Activated effector memory CD4-positive, alpha-beta T cell treated with Interleukin-2 at 50 U/mL for 16 hours (primary cell): ENCODE measurements around the gene EXPH5.
"Not testable (repeated sequence)": the region's sequence is repeated elsewhere in the genome, so short reads cannot be mapped to it uniquely, and the experiment has no call there.

Source experiments
- DNase-seq: peaks from one replicate; pipeline ENCODE4 v3.0.0-alpha.2; 2020

The EXPH5 gene

DNA sequence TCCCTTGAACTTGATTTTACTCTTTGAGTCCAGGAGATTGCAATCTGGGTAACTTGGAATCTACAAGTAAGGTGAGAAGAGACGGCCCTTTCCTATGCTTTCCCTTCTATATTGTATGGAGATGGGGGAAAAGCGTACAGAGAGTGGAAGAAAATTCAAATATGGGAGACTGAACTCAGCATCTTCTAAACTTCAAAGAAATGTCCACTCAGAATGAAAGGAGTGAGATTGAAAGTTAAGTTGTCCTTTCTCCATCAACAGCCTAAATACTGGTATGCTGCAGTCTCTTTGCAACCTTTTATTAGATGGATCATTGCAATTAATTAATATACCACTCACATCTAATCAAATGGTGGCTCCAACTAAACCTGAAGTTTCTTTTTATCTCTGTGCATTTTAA, 6.4 kb upstream of the EXPH5 start:
- DNase-seq: no peak

DNA sequence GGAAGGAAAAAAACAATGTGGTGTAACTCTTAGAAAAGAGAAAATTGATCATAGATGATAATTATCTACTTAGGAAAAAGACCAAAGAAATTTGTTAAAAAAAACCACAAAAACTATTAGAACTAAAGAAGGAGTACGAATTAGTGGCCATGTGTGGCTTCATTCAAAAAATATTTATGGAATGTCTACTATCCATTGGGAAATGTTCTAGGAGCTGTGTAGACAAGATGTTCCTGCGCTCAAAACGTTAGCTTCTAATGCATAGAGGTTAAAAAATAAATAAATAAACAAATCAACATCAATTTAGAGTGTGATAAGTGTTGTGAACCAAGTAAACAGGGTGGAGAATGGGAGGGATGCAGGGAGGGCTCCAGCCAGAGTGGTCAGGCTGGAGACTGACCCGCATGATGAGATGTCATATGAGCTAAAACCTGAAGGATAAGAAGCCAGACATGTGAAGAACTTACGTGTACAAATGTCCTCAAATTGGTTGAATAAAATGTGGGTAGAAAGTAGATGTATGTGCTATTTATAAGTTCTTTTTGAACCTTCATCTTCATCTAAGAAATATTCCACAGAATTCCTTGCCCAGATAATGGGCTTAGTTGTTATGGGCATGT, 4.3 kb upstream of the EXPH5 start:
- no peak for DNase-seq

DNA sequence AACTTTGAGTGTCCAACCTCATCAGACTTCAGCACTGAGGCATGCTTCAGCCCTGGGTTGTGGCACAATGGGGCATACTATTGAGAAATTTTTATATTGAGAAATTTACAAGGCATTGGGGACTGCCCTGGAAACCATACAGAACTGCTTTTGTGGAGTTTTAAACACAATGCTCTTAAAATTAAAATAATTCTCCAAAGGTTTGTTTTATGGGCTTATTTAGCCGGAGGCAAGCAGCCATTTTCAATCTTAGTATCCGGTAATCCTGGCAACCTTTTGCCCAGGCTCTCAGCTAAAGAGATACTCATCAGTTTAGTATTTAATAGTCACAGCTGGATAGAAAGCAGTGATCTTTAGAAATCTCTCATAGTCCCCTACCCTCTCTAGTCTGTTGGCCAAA, 3.1 kb upstream of the EXPH5 start:
- DNase-seq: no peak

DNA sequence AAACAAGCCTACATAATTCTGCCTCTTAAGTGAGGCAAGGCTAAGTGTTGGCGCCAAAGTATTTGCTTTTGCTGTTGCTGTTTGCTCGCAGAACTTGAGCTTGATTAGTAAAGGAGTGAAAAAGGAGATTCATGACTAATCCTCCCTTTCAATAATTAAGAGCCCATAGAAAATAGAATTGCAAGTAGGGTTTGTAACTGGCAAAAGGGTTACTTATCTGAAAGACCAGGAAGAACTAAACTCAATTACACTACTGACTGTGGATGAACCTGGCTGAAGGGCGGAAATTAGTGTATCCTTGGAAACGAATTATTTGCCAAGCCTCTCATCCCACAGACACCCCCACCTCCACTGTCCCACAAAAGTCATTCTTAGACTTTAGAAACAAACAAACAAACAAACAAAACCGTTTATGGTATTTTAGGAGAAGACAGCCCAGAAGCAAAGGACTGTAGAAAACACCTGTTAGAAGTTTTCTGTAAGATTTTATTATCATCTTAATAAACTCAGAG, 411 bp upstream of the EXPH5 start:
- no peak for DNase-seq

DNA sequence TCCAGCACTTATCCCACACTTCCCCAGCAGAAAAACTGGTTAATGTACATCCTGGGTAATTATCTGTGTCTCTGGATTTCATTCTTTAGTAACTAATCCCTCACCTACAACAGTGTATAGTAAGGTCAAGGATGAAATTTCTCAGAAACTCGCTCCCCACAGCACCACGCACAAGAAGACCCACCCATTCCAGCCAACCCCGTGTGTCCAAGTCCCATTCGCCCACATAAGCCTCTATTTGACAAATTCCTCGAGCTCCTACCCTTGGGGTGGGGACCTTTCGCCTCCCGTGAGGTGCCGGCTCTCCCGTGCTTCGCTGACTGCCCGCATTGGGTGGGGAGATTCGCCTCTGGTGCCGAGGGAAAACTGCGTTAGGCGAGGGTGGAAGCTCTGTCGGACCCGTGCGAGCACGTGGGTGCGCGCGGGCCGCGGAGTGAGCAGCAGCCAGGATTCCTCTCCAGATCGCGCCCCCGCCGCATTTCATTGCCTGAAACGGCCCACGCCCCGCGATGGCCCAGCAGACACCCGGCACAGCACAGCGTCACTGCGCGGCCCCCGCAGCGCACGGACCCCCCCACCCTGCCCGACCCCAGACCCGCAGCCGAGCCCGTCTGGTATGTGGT, 866 bp downstream of the EXPH5 start:
- DNase-seq: peak; percentile 12

DNA sequence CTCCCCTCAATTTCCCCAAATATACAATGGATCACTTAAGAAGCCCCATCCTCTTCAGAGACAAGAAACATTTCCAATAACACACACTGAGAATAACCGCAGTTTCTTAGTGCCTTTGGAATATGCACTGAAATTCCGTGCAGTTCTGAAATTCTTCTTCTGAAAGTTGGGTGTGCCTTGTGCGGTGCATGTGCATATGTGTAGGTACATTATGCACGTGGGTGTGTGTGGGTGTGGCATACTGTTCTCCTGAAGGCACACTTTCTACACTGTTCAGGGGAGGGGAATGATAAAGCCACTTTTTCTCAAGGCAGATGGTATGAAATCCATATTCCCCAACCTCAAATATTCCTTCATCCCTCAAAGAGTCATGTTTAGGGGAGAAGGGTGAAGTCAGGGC, 1.7 kb downstream of the EXPH5 start:
- no peak for DNase-seq

DNA sequence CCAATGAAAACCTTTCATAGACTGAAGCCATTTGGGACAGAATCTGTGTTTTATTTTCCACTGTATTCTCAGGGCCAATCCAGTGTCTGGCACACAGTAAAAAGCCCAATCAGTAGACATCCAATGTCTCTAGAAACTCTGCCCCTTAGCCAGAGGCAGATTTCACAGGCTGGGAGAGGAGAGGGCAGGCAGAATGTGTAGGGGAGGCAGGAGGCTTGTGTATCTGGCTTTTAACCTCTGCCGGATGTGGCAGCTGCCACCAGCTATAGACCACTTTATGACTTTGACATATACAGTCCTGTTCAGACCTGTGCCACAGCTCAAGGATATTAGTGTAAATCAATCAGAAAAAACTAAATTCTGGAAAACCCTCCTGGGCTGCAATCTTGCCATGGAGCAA, 4.4 kb downstream of the EXPH5 start:
- DNase-seq: no peak

DNA sequence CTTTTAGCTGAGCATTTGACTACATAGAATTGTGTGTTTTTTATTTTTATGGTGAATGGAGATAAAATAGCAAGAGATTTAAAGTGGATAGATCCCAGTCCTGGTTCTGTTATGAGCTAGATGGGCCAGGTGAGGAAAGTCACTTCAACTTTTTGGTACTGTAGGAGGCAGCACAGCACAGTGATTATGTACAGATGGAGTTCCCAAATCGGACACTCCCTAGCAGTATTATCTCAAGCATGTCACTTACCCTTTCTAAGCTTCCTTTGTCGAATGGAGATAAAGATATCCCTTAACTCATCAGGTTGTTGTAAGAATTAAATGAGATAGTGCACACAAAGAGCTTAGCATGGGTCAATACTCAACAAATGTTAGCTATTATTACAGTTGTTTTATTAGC, 5.3 kb downstream of the EXPH5 start:
- no peak for DNase-seq

DNA sequence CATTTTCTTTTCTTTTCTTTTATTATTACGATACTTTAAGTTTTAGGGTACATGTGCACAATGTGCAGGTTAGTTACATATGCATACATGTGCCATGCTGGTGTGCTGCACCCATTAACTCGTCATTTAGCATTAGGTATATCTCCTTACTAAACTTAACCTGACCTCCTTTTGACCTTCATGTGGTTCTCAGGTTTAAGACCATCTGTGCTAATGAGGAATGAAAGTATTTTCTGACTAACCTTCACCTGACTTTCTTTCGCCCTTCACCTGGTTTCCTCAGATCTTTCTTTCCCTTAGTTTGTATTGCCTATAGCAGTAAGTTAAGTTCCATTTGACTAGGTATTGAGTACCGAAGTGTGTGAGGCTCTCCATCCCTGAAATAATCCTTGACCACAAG, 6.5 kb downstream of the EXPH5 start:
- no peak for DNase-seq

DNA sequence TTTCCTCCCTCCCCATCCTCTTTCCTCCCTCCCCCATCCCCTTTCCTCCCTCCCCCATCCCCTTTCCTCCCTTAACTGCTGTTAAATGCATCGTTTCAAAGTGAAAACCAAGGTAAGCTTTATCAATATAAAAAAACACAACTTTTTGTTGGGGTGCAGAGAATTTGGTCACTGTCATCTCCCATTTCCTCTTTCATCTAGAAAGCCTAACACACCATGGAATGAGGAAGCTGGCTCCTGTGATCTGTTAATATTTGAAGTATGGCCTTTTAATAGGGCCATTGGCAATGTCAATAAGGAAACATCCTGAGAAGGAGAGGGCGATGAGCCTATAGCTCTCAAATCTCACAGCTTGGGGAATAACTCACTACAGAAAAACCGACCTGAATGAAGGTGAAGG, 7.0 kb downstream of the EXPH5 start:
- DNase-seq: no peak

DNA sequence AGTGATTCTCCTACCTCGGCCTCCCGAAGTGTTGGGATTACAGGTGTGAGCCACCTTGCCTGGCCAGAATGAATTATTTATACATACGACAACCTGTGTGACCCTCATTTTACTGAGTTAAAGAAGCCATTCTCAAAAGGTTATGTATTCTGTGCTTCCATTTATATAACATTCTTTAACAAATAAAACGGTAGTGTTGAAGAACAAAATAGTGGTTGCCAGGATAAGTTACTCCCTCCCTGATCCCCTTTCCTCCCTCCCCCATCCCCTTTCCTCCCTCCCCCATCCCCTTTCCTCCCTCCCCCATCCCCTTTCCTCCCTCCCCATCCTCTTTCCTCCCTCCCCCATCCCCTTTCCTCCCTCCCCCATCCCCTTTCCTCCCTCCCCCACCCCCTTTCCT, 7.4 kb downstream of the EXPH5 start:
- not testable (repeated sequence) for DNase-seq

DNA sequence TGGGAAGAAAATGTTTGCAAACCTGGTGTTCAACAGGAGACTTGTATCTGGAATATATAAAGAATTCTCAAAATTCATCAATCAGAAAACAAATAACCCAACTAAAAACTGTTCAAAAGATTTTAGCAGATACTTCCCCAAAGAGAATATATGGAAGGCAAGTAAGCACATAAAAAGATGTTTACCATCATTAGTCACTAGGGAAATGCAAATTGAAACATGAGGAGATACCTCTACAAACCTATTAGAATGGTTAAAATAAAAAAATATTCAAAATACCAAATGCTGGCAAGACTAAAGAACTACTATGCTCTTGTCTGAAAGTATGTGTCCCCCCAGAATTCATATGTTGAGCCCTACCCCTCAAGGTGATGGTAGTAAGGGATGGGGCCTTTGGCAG, 8.6 kb downstream of the EXPH5 start:
- no peak for DNase-seq

DNA sequence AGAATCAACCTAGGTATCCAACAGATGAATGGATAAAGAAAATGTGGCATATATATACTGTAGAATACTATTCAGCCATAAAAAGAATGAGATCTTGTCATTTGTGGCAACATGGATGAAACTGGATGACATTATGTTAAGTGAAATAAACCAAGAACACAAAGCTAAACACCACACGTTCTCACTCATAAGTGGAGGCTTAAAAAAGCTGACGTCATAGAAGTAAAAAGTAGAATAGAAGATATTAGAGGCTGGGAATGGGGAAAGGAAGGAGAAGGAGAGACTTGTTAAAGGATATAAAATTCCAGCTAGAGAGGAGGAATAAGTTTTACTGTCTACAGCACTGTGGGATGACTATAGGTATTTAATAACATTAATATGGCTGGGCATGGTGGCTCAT, 12.9 kb downstream of the EXPH5 start:
- no peak for DNase-seq

DNA sequence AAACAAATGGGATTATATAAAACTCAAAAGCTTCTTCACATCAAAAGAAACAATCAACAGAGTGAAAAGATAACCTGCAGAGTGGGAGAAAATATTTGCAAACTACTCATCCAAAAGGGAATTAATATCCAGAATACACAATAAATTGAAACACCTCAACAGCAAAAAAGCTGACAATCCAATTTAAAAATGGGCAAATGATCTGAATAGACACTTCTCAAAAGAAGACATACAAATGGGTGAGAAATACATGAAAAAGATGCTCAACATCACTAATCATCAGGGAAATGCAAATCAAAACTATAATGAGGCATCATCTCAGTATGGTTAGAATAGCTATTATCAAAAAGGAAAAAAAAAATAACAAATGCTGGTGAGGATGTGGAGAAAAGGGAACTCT, 13.5 kb downstream of the EXPH5 start:
- DNase-seq: no peak

DNA sequence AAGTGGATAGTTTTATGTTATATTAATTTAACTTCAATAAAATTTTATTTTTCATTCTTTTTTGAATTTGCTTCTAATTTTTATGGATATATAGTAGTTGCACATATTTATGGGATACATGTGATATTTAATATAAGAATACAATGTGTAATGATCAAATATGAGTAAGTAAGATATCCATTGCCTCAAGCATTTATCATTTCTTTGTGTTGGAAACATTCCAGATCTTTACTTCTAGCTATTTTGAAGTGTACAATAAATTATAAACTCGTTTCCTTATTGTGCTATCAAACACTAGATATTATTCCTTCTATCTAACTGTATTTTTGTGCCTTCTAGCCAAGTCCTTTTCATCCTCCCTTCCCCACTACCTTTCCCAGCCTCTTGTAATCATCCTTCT, 17.0 kb downstream of the EXPH5 start:
- no peak for DNase-seq

DNA sequence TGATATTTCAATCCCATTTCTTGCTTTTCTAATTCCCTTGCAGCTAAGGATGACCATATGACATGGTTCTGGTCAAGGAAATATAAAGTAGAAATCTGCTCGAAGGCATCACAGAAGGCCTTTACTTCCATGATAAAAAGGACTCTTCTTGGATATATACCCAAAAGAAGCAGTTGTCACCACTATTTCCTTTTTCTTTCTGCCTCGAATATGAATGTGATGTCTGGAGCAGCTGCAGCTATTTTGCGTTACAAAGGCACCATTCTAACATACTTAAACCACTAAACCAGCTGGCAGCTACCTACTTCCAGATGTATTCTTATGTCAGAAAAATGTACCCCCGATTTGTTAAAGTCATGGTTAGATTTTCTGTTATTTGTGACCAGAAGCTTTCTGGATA, 18.9 kb downstream of the EXPH5 start:
- DNase-seq: no peak

DNA sequence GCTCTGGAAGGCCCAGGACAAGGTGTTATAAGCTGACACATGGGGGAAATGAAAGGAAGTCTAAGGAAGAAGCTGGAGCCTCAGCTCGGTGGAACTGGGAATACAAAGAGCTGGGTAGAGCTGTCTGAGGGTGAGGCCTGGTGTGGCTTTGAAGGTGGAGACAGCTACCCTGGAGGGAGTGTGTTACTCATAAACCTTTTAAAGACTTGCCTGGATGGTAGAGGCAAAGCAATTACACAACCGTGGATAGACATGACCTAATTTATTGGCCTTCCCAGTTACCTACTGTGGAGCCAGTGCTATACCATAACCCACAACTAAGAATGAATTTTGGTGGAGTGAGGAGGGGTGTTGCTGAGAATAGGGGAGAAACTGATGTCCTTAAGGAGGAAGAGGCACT, 22.6 kb downstream of the EXPH5 start:
- DNase-seq: no peak

DNA sequence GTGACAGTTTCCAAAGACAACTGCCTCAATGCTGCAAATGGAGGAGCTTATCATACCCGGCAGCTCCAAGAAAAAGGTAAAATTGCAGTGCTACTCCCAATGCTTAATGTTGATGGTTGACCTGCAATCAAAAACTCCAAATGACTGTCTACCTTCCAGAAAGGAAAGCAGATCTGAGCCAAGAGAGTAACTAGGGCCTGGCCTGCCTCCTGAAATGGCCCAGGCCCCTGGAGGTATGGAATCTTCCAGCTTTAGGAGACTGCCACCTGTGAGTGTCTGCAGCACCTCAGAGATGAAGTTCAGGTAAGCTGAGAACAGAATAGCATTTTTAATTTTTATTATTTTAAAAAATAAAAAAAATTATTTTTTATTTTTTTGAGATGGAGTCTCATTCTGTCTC, 23.7 kb downstream of the EXPH5 start:
- no peak for DNase-seq

DNA sequence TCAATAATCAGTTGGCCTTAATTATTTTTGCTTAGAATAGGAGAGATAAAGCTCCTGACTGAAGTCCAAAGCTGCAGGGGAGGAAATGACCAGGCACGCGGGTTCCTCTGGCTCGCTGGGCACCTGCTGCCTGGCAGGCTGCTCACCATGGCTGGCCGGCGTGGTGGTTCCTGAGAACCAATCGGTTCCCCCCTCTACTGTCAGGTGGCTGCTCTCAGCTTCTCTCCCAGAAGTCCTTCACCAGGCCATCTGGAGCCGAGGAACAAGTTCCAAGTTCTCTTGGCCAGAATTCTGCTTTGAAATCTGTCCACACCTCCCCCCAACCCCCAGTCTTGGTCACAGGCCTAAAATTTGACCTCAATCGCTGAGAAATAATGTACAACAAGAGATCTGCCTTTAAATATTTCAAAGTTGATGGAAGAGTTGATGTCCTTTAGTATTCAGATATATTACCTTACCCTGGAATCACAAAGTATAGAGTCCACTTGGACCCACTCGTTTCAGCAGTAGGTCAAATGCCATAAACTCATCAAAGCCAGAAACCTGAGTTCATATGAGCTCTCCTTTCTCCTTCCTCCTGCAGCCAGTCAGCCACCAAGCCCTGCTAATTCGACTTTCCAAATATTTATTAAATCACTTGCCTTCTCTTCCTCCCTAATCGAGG, 25.2 kb downstream of the EXPH5 start:
- no peak for DNase-seq

DNA sequence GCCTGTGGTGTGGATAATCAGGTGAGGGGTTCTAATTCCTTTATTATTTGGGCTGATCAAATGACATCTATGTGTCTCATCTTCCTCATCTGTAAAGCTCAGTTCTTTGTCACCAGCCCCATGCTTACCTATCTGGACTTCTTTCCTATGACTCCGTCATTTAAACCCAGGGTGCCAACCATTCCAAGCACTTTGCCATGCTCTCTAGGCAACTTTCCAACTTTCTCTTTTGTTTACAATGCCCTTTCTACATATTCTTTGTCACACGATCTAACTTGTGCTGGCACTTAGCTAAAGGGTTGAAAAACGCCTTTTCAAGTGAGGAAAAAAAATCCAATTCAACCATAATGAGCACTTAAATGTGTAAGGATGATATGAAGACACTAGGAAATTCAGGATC, 27.9 kb downstream of the EXPH5 start:
- no peak for DNase-seq

DNA sequence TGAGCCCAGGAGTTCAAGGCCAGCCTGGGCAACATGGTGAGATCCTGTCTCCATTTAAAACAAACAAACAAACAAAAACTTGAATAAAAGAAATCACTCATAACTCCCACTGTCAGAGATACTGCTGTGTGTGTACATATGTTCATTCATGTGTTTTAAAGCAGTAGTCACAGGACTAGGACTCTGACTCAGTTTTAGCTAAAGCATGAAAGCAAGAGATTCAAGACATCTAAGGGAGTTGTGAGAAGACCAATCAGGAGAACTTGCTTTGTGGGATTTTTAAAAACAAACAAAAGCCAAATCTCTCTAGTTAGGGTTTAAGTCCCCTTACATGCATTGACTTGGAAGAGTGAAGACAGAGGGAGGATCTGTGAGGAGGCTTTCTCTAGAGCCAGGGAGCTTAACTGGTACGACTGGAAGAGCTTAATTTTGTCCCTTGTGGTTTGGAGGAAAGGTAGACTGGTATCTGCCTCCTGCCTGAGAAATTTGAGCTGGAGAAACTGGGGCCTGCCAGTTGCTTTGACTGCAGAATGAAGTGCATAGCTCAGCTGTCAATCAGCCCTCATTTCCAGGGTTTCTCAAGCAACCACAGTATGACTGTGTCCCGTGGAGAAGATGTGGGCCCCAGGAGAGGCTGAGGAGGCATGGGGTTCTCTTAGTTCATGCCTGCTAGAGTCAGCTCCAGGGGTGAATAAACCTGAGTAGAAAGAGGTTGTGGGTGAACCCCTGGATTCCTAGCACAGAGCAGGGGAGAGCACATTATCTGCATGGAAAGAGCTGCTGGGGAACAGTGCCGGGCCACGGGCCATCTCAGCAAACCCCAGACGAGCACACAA, 30.6 kb downstream of the EXPH5 start:
- DNase-seq: no peak

DNA sequence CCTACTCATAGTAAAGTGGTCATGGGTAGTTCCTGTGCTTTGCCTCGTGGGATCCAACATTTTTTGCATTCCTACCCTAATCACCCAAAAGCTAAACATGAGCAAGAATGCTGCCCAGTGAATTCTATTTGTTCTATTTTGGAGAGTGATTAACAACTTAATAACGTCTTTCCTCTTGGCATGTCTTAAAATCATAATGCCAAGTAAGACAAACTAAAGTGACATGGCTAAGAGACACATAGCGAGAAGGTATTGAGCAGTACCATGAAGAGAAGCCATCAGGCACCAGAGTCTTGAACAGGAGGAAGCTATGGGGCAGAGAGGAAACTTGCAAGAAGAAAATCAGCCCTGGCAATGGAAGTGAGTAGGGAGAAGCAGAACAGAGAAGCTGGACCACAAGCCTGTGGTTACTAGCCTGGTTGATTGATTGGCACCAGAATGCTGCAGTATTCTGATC, 32.0 kb downstream of the EXPH5 start:
- no peak for DNase-seq

DNA sequence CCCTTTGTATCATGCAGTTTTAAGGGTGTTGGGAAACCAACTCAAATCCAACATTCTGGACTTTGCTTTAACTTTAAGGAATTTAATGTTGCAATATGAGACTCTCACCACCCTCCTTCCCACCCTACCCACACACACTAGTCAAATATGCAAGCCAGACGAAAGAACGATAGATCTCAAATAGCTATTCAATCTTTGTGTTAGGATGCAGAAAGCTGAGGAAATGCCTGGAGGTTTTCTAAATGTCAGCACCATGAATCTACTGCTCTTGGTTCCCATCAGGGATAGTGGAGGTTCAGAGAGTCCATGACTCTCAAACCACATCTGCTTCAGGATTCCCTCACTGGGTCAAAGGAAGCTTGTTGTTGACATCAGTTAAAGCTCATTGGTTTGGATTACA, 33.7 kb downstream of the EXPH5 start:
- no peak for DNase-seq

DNA sequence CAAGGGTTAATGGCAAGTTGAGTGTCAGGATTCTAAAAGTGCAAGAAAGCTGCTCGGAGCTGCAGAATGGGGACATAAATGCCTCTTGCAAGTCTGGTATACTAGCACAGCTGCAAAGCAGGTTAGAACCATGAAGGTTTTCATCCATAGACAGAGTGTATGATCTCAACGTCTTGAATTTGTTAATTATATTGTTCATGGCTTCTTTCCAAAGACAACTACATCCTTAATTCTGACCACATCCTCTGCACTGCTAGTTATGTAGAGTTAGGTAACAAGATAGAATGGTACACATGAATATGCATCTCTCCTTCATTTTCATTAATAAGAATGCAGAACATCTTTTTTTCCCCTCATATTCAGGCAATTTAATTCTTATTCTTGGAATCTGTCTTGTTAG, 34.2 kb downstream of the EXPH5 start:
- no peak for DNase-seq
